Activated CD8-positive, alpha-beta memory T cell treated with anti-CD3 and anti-CD28 coated beads, Interleukin-2, amount 50 U/mL, for 1 hour (primary cell): ENCODE measurements around the gene MRPS22.

Experiments used
- DNase-seq: peaks from one replicate; pipeline ENCODE4 v3.0.0-alpha.2; 2020; ENCODE audit errors: extremely low read depth

The MRPS22 gene

DNA sequence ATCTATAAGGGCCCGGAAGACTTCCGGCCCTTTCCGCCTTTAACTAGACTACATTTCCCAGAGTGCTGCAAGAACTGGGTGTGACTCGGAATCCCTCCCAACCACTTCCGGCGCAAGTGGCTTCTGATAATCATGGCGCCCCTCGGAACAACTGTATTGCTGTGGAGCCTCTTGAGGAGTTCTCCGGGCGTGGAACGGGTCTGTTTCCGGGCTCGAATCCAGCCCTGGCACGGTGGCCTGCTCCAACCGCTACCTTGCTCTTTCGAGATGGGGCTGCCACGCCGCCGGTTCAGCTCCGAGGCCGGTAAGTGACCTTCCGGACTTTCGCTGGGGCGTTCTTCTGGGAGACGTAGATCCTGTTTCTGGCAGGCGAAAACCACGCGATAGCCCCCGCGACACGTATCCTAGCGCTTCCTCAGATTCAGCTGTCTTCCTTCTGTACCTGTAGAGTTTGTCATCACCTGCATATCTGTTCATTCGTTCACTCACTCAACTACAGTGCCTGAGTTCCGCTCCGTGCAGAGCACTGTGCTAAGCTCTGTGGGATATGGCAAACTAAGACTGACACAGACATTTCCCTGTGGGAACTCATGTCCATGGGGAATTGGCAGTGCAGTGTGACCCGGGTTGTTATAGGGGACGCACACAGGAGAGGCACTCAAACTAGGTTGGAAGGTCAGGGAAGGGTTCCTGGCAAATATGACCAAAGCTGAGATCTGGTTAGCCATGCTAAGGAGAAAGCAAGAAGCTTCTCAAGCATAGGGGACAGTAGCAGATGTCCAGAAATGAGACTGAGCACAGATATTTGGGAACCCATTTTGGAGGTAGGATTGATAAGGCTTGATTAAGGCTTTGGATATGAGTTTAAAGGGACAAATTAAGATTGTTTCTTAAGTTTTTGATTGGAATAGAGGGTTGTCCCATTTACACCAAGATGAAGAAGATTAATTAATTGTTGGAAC, at the start of gene MRPS22:
TSS of gene MRPS22 (plus strand) at position 126 of the 962 bp plus-strand sequence. CDS start at position 133, 7 bp downstream.
- peak; percentile 56 for DNase-seq

DNA sequence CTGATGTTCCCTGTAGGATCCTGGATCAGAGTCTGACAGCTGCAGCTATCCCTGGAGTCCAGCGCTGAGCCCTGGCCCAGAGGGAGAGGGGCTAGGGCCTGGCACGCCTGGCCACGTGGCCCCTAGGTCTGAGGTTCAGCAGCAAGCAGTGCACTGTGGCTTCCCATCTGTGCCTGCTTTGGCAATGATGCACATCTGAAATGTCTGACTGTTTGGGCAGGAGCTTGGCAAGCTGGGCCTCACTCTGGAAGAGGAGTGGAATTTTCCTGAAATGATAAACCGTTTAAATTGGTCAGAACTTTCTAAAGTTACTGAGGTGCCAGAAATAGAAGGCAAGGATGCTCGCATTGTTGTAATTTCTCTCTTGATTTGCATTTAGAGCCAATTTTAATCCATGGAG, 48.8 kb upstream of the MRPS22 start:
- no peak for DNase-seq

DNA sequence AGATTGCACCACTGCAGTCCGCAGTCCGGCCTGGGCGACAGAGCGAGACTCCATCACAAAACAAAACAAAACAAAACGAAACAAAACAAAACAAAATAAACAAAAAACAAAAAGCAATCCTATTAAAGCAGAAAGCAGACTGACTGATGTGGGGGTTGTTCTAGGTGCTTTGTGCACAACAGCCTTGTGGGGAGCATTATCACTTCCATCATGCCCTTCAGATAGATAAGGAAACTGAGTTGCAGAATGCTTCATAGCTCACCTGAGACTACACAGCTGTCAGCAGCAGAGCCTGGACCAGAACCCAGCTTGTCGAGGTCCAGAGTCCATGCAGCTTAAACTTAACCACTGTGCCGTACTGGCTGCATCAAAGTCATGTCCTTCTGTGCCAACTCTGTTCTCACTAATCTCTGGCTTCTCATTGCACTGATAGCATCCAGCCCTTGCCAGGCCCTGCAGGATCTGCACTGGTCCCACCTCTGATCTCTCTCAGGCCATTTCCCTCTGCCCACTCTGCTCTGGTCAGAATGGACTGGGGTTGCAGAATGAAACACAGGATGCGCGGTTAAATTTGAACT, 47.6 kb upstream of the MRPS22 start:
- DNase-seq: no peak

DNA sequence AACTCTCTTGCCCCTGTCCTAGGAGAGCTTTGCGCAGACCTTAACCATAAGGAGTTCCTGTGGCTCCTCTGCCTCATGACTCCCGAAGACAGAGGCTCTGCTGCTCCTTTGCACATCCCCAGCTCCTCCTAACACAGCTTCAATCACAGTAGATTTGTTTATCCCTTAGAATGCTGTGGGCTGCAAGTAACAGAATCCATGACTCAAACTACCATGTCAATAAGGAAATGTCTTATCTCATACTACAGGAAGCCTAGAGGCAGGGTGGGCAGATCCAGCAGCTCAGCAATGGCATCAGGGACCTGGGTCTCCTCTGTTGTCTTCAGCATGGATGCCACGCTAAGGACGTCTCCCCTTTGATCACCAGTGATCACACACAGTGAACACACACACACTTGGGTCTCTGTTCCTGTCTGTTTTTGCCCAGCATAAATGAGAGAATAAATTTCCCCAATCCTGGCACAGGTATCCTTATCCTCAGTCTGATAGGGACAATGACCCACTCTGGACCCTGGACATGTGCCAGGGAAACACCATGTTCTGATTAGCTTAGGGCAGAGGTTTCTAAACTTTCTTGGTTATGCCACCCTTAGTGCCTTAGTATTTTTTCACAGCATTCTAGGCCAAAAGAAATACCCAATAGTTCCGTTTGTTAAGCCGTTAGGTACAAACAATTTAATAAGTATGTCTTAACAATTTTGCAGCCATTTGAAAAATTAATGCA, 46.1 kb upstream of the MRPS22 start:
- DNase-seq: no peak

DNA sequence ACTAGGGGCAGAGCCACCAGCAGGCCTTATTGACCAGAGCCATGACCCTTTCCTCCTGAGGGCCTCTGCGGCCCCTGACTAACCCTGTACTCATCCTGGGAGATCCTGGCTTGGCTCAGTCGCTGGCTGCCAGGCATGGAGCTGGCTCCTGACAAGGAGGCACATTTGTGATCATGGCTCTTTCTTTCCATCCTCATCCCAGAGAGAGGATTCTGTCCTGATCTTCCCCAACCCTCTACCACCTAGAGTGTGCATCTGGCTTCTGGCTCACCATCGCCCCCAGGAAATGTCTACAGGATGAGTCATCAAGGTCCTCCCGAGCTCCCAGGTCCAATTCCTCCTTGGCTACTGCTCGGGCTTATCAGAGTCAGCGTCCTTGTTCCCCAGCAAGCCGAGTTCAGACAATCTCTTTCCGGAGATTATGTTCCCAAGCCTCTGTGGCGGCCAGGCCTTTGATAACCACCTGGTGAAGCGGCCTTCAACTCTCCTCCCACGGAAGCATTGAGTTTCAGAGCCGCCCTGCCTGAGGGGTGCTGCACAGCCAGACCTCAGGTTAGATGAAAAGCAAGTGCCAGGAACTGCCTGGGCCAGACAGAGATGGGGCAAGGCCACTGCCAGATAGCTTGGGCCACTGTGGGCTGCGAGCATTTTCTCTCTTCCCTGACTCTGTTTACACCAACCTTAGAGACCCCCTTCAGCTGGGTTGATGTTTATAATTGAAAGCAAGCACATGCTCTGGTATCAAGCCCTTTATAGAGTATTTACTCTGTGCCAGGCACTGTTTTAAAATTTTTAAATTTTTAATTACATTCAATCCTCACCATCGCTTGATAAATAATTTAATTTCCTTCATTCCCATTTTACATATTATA, 44.3 kb upstream of the MRPS22 start:
- no peak for DNase-seq

DNA sequence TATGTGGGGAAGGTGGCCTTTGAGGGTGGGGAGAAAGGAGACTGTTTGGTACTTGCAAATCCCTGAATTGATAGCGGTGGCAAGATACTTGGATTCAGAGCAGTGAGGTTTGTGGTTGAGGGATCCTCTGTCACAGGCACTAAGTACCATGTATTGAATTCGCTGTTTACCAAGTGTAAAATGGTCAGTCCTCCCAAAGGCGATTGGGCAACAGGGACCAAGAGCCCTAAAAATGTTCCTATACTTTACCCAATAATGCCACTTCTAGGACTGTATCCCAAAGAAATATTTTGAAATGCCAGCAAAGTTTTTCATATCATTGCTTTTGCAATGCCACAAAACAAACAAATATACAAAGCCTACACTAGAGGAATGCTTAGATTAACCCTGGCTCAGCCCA, 43.4 kb upstream of the MRPS22 start:
- no peak for DNase-seq

DNA sequence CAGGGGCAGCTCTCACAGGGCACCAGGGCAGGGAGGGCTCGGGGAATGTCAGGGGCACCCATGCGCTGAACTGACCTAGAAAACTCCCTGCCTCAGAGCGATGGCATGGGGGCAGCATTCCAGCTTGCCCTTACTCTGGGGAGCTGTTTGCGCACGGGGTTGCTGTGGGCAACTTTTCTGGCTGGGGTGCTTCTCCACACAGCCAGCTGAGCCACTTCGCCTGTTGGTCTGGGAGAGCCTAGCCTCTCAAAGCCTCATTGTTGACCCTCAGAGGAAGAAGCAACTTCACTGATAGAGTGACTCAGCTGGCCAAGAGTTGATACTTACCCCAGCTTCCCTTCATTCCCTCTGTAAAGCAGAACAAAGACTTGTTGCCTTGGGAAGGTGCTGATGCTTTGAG, 42.6 kb upstream of the MRPS22 start:
- DNase-seq: no peak

DNA sequence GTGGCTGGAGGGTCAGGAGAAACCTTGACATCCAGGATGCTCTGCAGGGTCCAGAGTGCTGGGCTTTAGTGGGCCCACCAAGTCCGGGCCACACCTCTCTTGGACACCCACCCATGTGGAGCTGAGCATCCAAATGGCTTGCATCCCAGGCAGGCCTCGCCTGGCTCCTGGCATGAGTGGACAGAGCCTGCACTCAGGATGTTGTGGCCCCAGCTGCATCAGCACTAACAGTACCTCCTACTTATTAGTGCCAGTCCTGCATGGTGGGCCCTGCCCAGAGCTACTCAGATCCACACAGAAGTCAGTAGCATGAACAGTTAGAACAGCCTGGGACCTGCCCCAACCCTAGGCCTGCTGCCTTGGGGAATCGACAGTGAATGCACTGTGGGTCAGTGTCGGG, 42.2 kb upstream of the MRPS22 start:
- DNase-seq: no peak

DNA sequence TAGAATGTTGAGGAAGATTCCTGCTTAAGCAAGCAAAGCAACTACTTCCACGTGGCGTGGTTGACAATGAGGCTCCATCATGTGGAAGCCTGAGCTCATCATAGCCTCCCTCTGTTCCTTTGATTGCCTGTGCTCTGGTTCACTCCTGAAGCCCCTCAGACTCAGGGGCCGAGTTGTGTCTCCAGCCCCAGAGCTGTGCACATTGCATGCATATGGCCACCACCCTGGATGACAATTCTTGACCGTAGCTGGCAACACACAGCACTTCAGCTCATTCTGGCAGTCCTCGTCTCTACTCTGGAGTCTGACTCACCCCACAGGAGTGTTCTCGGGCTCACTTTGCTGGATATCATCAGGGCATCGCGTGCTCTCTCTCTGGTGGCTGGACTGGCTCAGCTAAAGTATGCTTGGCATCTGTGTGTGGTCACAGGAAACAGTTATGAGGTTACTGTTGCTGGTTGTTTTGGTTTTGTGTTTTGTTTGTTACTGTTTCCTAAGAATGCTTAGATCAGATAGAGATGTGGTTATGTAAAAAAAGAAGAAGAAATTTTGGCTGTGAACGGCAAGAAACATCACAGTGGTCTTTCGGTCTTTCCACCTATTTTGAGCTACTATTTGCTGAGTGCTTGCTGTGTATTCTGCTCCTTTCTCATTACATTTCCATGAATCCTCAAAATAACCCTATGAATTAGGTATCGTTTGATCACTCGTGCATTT, 41.6 kb upstream of the MRPS22 start:
- no peak for DNase-seq

DNA sequence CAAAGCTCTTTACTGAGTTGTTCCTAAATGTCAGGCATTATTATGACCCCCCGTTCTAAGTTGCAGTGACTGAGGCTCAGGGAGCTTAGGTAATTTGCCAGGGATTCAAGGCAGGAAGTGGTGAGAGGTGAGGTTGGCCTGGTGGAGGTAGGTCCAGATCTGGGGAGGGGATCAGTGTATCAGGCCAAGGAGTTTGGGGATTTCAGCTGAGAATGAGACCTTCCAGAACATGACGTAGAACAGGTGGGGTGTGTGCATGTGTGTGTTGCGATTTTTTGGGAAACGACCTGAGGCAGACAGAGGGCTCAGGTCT, 41.1 kb upstream of the MRPS22 start:
- DNase-seq: no peak

DNA sequence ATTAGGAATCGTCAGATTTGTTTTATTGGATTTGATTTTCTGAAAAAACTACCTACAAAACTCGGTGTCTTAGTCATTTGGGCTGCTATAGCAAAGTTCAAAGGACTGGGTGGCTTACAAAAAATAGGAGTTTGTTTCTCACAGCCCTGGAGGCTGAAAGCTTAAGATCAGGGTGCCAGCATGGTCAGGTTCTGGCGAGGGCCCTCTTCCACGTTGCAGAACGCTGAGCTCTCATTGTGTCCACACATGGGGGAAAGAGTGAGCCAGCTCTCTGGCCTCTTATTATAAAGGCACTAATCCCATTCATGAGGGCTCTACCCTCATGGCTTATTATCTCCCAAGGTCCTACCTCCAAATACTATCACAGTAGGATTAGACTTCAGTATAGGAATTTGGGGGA, 40.6 kb upstream of the MRPS22 start:
- DNase-seq: no peak

DNA sequence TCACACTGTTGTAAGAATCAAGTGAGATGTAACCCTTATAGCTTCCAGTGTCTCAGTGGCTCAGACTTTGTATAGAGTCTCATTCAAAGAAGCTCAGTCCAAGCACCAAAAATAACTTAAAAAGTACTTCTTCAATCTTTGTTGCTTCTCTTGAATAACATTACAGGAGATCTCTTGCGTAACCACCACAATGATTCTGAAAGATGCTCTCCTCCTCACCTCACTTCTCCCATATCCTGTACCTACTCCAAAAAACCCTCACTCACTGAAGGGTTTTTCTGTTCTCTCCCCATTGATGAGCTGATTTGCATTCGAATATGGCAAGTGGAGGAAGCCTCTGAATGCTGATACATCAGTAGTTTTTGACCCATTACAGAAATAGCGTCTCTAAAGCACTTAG, 39.4 kb upstream of the MRPS22 start:
- no peak for DNase-seq

DNA sequence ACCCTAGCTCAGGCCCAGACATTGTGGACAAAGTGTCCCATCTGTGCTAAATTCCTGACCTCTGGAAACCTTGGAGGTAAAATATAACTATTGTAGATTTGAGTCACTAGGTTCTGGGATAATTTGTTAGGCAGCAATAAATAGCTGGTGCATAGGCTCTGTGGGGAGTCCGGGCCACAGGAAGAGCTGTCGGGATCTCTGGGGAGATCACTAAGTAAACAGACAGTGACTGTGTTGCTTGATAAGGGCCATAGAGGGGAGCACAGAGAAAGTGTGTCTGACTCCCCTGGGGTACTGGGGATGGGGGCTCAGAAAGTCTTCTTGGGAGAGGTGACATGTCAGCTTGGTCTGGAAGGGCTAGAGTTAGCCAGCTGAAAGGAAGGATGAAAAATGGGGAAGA, 37.7 kb upstream of the MRPS22 start:
- no peak for DNase-seq

DNA sequence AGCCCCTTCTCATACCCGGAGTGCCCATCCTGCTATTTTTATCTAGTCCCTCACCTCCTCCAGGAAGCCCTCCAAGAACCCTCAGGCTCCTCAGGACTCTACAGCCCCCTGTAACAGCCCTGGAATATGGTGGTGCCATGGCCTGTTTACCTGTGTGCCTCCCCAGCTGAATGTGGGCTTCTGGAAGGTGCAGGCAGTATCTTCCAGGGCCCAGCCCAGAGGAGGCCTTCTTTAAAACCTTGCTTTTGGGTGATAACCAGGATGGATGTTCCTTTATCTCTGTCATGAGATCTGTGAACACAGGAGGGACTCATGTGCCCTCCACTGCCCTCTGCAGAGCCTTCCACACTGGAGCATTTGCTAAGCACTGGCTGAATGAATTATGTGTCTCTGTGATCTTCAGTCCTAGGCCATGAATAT, 36.7 kb upstream of the MRPS22 start:
- no peak for DNase-seq

DNA sequence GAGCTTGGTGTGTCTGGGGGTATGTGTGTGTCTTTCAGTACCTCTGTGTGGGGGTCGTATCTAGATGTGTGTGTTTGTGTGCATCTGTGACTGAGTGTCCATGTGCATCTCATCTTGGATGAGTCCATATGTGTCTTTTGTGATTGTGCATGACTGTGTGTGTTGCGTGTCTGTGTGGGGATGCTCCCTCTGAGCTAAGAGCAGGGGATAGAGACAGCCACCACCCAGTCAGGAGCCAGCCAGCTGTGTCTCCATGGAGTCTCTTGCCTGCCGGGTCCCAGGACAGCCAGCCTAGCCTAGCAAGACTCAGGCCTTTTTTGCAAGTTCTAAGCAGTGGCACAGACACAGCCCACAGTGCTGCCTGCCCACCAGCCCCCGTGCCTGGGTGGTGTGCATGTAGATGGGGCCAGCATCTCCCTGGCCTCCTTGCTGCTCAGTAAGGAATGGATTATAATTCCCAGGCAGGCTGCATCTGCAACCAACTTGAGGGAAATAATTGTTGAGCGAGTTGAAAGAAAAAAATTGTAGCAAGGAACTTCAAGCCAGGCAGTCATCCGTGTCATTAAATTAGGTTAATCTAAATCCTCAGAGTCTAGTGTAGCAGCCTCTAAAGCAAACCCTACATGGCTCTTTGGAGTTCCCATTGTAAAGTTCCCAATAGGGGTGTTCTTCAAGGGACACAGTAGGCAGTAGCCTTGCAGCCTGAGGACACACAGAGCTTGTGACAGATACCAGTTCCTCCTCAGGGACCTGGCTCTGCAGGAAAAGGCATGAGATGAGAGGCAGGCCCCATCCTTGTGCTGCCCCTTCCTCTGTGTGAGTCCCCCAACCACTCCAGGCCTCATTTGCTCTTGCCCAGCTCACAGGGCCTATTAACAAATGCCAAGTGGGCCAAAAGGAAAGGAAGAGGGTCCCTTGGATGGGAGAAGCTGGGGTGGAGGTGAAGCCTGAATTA, 35.9 kb upstream of the MRPS22 start:
- no peak for DNase-seq

DNA sequence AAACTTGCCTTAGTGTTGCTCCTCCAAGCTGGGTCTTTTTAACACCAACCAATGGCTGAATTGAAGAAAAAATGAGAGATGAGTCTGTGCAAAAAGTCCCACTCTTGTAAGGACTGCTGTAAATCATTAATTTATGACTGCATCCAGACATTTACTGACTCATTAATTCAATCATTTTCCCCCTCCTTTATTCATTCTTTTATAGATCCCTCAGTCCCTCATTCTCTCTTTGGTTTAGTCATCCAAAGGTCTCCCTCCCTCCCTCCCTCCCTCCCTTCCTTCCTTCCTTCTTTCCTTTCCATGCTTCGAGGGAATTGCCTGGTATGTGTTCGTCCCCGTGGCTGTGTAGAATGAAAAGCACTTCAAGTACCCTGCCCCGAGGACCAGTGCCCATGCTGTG, 35.3 kb upstream of the MRPS22 start:
- DNase-seq: no peak

DNA sequence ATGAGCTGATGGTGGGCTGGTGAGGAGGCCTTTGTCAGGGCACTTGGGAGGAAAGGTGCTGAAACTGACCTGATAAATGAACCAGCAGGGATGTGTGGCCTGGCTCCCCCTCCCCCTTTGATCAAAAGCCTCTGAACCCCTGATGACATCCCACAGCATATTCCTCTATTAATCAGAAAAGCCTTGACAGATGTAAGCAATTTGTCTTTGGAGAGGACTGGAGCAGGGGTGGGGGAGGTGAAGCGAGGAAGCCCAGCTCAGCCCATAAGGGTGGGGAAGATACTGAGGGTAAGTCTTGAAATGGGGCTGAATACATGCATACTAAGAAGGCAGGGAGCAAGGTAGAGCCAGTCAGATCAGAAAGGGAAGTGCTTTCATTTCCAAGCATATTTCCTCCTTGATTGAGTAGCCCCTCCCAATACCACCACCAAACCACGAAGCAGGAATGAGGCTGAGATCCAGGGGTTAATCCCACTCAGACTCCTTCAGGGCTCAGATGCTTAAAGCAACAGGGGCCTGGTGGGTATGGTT, 34.7 kb upstream of the MRPS22 start:
- no peak for DNase-seq

DNA sequence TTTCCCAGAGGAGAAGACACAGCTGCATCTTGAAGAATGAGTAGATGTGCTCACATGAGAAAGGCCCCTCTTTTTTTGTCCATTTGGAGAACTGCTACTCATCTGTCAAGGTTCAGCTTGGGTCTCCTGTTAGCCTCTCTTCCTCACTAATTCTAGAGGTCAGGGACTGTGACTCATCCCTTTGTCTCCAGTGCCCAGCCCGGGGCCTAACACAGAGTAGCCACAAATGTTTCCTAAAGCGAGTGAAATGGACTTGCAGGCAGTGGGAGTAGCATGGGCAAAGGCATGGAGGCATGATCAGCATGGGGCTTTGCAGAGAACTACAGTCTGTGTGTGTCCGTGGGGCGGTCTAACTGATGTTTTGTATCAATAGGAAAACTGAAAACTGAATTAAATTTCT, 33.9 kb upstream of the MRPS22 start:
- no peak for DNase-seq

DNA sequence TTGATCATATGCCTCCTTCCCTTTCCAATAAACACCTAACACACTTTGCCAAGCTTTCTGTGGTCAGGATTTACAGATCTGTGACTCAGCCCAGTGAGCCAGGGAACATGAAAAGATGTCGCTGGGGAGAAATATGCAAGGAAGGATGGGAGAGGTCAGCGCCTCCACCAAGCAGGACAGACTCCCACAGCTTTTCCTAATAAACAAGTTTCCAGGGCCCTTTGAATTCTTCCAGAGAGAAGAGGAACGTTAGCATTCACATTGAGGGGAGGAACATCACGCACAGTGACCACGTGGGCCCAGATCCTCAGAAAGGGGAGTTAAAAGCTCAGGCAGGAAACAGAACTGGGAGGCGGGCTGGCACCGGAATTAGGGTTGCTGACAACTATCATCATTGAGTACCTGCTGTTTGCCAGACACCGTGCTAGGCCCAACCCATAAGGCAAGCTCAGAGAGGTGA, 33.3 kb upstream of the MRPS22 start:
- DNase-seq: no peak

DNA sequence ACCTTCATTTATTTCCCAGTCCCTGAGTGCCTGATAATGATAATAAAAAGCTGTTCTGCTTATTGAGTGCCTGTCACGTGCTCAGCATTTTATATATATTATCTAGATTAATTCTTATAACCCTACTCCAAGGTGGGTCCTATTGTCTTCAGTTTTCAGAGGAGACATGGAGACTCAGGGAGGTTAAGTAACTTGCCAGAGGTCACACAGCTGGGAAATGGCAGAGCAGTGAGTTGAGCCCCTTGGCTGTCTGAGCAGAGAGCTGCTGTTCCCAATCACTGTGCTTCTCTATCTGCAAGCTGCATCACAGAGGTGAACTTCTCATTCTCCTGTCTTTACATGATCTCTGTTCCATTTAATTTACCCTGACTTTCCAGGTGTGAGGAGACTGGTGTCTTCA, 32.3 kb upstream of the MRPS22 start:
- DNase-seq: no peak
